KOPT-K1 (cell line): Measurements from ENCODE around the gene ANKRD11.
"Not testable (repeated sequence)": the region's sequence is repeated elsewhere in the genome, so short reads cannot be mapped to it uniquely, and the experiment has no call there.

Source experiments
- H3K27ac ChIP-seq: fragments of 200-600 bp; sonication (generic); 2 replicates; pipeline ENCODE4 v1.5.1; 2016; ENCODE audit warnings: antibody characterized with exemption, mild to moderate bottlenecking, low read depth, low read length; ENCODE audit not compliant: poor library complexity, severe bottlenecking
- H3K36me3 ChIP-seq: fragments of 200-600 bp; sonication (generic); 2 replicates; pipeline ENCODE4 v1.5.1; 2017; ENCODE audit warnings: antibody characterized with exemption, mild to moderate bottlenecking, low read length, moderate library complexity; ENCODE audit not compliant: insufficient read depth
- H3K9me3 ChIP-seq: fragments of 200-600 bp; sonication (generic); 2 replicates; pipeline ENCODE4 v1.5.1; 2017; ENCODE audit warnings: antibody characterized with exemption, low read length, mild to moderate bottlenecking; ENCODE audit not compliant: insufficient read depth, poor library complexity, severe bottlenecking

ANKRD11 gene

GRCh38 chr16:89476379-89476778 lies 14.0 kb downstream of the ANKRD11 start:
- H3K27ac ChIP-seq, result no peak overlapping the region
- peaks cover 6% of the 10 kb centered on the region for H3K36me3 ChIP-seq
- H3K9me3 ChIP-seq, result peaks cover 4% of the 10 kb centered on the region

DNA sequence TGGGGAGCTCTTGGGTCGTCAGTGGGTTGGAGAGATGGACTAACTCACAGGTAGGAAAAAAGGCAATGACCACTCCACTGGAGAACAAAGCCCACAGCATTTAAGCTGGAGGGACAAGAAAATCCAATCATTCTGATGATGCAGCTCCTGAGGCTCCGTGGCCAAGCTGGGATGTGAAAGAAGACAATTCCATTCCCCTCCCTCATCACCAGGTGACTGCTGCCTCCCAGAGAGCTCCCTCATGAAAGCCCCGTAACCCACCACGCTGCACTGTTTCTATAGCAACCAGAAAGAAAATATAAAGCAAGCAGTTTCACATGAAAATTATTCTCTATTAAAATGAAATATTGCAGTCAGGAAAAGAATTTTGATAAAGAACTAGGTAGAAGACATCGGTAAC lies 15.2 kb downstream of the ANKRD11 start:
- Histone ChIP-seq H3K9me3 (peaks cover 4% of the 10 kb centered on the region), H3K27ac (no peak overlapping the region), H3K36me3 (no peaks in the 10 kb centered on the region)

DNA sequence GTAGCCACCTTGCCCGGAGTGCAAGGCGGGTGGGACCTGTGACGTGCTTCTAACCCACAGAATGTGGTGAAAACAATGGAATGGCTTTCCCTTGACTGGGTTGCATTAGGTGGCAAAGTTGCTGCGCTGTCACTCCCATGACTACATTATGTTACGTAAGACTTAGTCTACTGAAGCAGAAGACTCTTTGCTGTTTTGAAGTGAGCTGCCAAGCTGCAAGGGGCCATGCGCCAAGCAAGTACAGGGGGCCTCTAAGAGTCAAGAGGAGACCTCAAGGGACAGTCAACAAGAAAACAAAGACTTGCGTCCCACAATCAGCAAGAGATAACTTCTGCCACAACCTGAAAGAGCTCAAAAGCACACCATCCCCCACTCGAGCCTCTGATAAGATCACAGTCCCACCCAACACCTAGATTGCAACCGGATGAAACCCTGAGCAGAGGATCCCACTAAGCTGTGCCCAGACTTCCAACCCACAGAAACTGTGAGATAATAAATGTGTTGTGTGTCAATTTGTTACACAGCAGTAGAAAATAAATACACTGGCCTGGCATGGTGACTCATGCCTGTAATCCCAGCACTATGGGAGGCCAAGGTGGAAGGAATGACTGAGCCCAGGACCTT lies 16.5 kb downstream of the ANKRD11 start:
- Histone ChIP-seq H3K27ac (no peak overlapping the region), H3K36me3 (peaks cover 5% of the 10 kb centered on the region; the same call in 1 of the 2 replicates), H3K9me3 (peaks cover 4% of the 10 kb centered on the region)

GRCh38 chr16:89473136-89473712 lies 17.1 kb downstream of the ANKRD11 start:
- Histone ChIP-seq H3K9me3 (peaks cover 4% of the 10 kb centered on the region), H3K27ac (no peak overlapping the region), H3K36me3 (peaks cover 9% of the 10 kb centered on the region; the same call in 1 of the 2 replicates)

- peaks cover 13% of the 10 kb centered on the region; the same call in 1 of the 2 replicates for H3K36me3 ChIP-seq
- no peak overlapping the region for H3K27ac ChIP-seq
Measured at GRCh38 chr16:89472711-89473075, 17.7 kb downstream of the ANKRD11 start.

GRCh38 chr16:89467382-89467781 lies 23.0 kb downstream of the ANKRD11 start:
- H3K27ac ChIP-seq, result no peak overlapping the region
- H3K36me3 ChIP-seq, result peaks cover 29% of the 10 kb centered on the region; the same call in 1 of the 2 replicates
- no peaks in the 10 kb centered on the region for H3K9me3 ChIP-seq

More at GRCh38 chr16:89472711-89473075, 17.7 kb downstream of the ANKRD11 start:
- peaks cover 4% of the 10 kb centered on the region for H3K9me3 ChIP-seq

- H3K9me3 ChIP-seq, result no peaks in the 10 kb centered on the region
- peaks cover 29% of the 10 kb centered on the region; the same call in 1 of the 2 replicates for H3K36me3 ChIP-seq
- no peak overlapping the region for H3K27ac ChIP-seq
Measured at GRCh38 chr16:89466920-89467319, 23.4 kb downstream of the ANKRD11 start.

DNA sequence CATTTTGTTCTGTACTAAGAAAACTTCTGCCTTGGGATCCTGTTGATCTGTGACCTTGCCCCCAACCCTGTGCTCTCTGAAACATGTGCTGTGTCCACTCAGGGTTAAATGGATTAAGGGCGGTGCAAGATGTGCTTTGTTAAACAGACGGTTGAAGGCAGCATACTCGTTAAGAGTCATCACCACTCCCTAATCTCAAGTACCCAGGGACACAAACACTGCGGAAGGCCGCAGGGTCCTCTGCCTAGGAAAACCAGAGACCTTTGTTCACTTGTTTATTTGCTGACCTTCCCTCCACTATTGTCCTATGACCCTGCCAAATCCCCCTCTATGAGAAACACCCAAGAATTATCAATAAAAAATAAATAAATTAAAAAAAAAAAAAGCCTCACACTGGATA lies 27.0 kb downstream of the ANKRD11 start:
- H3K9me3 ChIP-seq, H3K27ac ChIP-seq: not testable (repeated sequence)
- peaks cover 21% of the 10 kb centered on the region; the same call in 1 of the 2 replicates for H3K36me3 ChIP-seq

GRCh38 chr16:89462639-89463038 lies 27.7 kb downstream of the ANKRD11 start:
- H3K9me3 ChIP-seq, H3K27ac ChIP-seq: not testable (repeated sequence)

DNA sequence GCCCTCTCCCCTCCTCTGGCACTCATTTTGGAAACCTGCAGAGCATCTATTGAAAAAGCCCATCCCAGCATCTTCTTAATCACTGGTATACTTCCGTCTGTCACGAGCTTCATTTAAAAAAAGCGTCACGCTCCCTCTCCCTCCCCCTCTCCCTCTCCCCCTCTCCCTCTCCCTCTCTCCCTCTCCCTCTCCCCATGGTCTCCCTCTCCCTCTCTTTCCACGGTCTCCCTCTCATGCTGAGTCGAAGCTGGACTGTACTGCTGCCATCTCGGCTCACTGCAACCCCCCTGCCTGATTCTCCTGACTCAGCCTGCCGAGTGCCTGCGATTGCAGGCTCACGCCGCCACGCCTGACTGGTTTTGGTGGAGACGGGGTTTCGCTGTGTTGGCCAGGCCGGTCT lies 28.5 kb downstream of the ANKRD11 start:
- H3K9me3 ChIP-seq, H3K27ac ChIP-seq, H3K36me3 ChIP-seq: not testable (repeated sequence)

More at GRCh38 chr16:89462639-89463038, 27.7 kb downstream of the ANKRD11 start:
- H3K36me3 ChIP-seq, result peaks cover 15% of the 10 kb centered on the region; the same call in 1 of the 2 replicates

GRCh38 chr16:89460556-89460955 lies 29.8 kb downstream of the ANKRD11 start:
- H3K27ac ChIP-seq, result no peak overlapping the region
- no peaks in the 10 kb centered on the region for H3K9me3 ChIP-seq
- peaks cover 4% of the 10 kb centered on the region; the same call in 1 of the 2 replicates for H3K36me3 ChIP-seq

- no peak overlapping the region for H3K27ac ChIP-seq
- H3K36me3 ChIP-seq, result no peaks in the 10 kb centered on the region
- H3K9me3 ChIP-seq, result no peaks in the 10 kb centered on the region
Measured at GRCh38 chr16:89458967-89459366, 31.4 kb downstream of the ANKRD11 start.

DNA sequence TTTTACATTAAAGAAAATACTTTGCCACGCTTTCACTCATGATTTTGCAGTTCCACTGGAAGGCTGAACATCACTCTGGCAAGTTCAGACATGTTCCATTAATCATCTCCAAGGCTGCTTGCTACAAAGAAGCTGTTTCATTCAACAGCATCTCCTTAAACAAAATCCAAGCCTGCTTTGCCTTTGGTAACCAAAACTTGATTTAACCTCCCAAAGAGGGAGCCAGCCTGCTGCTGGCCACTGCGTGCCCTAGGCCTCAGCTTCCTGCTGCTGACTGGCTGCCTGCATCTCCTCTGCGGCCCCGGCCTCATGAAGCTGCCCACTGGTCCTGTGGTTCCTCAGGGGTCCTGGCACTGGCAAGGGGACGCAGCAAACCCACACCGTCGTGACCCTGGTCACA lies 31.8 kb downstream of the ANKRD11 start:
- no peak overlapping the region for H3K27ac ChIP-seq
- no peaks in the 10 kb centered on the region for H3K36me3 ChIP-seq
- no peaks in the 10 kb centered on the region for H3K9me3 ChIP-seq

GRCh38 chr16:89456419-89456959 lies 33.9 kb downstream of the ANKRD11 start:
- no peaks in the 10 kb centered on the region for H3K36me3 ChIP-seq
- H3K27ac ChIP-seq, result no peak overlapping the region
- H3K9me3 ChIP-seq, result no peaks in the 10 kb centered on the region

DNA sequence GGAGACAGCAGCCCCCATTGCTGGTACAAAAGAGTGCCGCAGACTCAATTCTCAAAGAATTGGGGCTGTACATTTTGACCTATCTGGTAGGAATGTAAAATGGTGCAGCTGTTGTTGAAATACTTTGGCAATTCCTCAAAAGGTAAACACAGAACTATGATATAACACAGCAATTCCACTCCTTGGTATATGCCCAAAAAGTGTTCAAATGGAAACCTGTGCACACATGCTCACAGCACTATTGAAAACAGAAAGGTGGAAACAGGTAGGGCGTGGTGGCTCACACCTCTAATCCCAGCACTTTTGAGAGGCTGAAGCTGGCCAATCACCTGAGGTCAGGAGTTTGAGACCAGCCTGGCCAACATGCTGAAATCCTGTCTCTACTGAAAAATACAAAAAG lies 34.7 kb downstream of the ANKRD11 start:
- H3K9me3 ChIP-seq, result no peaks in the 10 kb centered on the region
- H3K36me3 ChIP-seq, result no peaks in the 10 kb centered on the region
- peak overlapping the region; percentile 38 for H3K27ac ChIP-seq

DNA sequence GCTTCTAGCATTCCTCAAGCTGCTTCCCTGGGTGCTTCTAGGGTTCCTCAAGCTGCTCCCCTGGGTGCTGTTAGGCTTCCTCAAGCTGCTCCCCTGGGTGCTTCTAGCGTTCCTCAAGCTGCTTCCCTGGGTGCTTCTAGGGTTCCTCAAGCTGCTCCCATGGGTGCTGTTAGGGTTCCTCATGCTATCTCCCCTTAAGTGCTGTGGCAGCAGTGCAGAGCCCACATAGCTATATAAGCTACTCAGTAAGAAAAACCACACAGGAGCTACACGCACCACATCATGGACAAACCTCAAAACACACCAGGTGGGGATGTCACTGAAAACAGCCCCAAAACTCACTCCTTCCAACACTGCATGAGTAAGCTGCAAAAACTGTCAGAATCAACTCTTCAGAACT lies 35.2 kb downstream of the ANKRD11 start:
- peak overlapping the region; percentile 38 for H3K27ac ChIP-seq
- no peaks in the 10 kb centered on the region for H3K36me3 ChIP-seq

More for the DNA sequence above, 35.2 kb downstream of the ANKRD11 start:
- no peaks in the 10 kb centered on the region for H3K9me3 ChIP-seq
